GM13977 (cell line): Measurements from ENCODE around the gene ALKBH4.
"Not testable (repeated sequence)": the region's sequence is repeated elsewhere in the genome, so short reads cannot be mapped to it uniquely, and the experiment has no call there.

Experiments used
- DNase-seq: peaks from one replicate; pipeline ENCODE4 v3.0.0; 2012; ENCODE audit warnings: low spot score
- in situ Hi-C: fragments of 300-500 bp; cut with MboI; formaldehyde crosslinking; loops from one replicate; pipeline ENCODE4 v1.12.0; 2022; ENCODE audit warnings: low sequenced_read_pairs, low pct_unique_long_range_greater_than_20kb, mixed read lengths, inconsistent platforms; ENCODE audit not compliant: unreplicated experiment
- TF ChIP-seq, protein P1 (sequence below): IDR thresholded peaks from 2 replicates; pipeline ENCODE4 v1.5.1; 2012; ENCODE audit warnings: mild to moderate bottlenecking, control low read depth; ENCODE audit not compliant: insufficient read depth; ENCODE audit errors: extremely low read depth, missing control alignments

The ALKBH4 gene

GRCh38 chr7:102455596-102455995, 9.1 kb downstream of the ALKBH4 start:
- TF ChIP-seq, protein P1, sequence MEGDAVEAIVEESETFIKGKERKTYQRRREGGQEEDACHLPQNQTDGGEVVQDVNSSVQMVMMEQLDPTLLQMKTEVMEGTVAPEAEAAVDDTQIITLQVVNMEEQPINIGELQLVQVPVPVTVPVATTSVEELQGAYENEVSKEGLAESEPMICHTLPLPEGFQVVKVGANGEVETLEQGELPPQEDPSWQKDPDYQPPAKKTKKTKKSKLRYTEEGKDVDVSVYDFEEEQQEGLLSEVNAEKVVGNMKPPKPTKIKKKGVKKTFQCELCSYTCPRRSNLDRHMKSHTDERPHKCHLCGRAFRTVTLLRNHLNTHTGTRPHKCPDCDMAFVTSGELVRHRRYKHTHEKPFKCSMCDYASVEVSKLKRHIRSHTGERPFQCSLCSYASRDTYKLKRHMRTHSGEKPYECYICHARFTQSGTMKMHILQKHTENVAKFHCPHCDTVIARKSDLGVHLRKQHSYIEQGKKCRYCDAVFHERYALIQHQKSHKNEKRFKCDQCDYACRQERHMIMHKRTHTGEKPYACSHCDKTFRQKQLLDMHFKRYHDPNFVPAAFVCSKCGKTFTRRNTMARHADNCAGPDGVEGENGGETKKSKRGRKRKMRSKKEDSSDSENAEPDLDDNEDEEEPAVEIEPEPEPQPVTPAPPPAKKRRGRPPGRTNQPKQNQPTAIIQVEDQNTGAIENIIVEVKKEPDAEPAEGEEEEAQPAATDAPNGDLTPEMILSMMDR: no peak
- peak; percentile 23 for DNase-seq
- in situ Hi-C loops: no loop called here

- DNase-seq, in situ Hi-C loops: not testable (repeated sequence)
Measured at GRCh38 chr7:102454932-102455331, 9.7 kb downstream of the ALKBH4 start.

DNA sequence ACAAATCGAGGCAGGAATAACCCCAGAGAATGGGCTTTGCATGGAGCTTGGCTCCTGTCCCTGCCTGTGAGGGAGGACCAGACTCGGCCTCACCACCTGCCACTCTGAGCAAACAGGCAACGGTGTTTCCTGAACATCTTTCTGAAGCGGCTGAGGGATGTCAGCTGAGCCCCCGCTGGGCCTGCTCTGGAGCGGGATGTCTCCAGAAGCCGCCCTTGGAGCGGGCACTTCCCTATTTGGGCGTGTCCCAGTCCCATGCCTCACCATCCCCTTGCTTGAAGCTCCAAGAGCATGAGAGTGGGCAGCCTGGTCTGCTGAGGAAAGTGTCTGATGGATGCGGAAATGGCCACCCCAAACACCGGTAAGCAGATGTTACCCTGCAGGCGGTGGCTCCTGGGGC, 10.2 kb downstream of the ALKBH4 start:
- DNase-seq: peak; percentile 19
- TF ChIP-seq, protein P1: no peak
- in situ Hi-C loops: no loop called here

GRCh38 chr7:102453319-102453718, 11.3 kb downstream of the ALKBH4 start:
- in situ Hi-C loops: no loop called here
- TF ChIP-seq, protein P1: no peak
- DNase-seq: no peak

DNA sequence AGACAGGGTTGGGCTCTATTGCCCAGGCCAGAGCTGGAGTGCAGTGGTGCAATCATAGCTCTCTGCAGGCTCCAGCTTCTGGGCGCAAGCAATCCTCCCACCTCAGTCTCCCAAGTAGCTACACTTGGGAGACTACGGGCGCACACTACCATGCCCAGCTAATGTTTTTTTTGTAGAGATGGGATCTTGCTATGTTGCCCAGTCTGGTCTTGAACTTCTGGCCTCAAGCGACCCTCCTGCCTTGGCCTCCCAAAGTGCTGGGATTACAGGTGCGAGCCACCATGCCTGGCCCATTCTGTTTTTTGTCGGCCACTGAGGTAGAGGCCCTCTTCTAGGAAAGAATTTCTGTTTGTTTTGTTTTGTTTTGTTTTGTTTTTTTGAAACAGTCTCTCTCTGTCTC, 12.2 kb downstream of the ALKBH4 start:
- TF ChIP-seq, protein P1: no peak
- in situ Hi-C loops: no loop called here
- no peak for DNase-seq

- DNase-seq: peak; percentile 15
- TF ChIP-seq, protein P1: no peak
- in situ Hi-C loops: no loop called here
Measured at GRCh38 chr7:102451371-102452054, 13.2 kb downstream of the ALKBH4 start.

- TF ChIP-seq, protein P1: peak; percentile 54
- DNase-seq: peak; percentile 64
- in situ Hi-C loops: no loop called here
Measured at GRCh38 chr7:102450242-102450641, 14.4 kb downstream of the ALKBH4 start.
